ENCODE results near the gene GRIP1.

GRCh38 chr12:66598079-66598478 is 80.8 kb downstream of the GRIP1 start:
- TF ChIP-seq POLR2A (IDR thresholded peaks at IDR 0.05), result no peak
- TF ChIP-seq CTCF (IDR thresholded peaks at IDR 0.05), result no peak
- TF ChIP-seq POLR2AphosphoS5 (IDR thresholded peaks at IDR 0.05; ENCODE audit: insufficient read depth in 1 of 2, low read depth in 1 of 2), result no peak

Data from vagina (tissue), 2 donors.